HUES48 (cell line): ENCODE results near the gene PTMA.

Experiments
- H3K27ac ChIP-seq: one replicate; pipeline ENCODE4 v1.7.0; 2013; ENCODE audit warnings: low read depth, low read length, inconsistent platforms
- H3K27me3 ChIP-seq: 2 replicates; pipeline ENCODE4 v1.6.1; 2013; ENCODE audit warnings: mild to moderate bottlenecking, low read length; ENCODE audit not compliant: control insufficient read depth, insufficient read depth
- H3K36me3 ChIP-seq: 2 replicates; pipeline ENCODE4 v1.6.1; 2013; ENCODE audit warnings: low read length; ENCODE audit not compliant: control insufficient read depth, insufficient read depth
- H3K4me1 ChIP-seq: 2 replicates; pipeline ENCODE4 v1.6.1; 2013; ENCODE audit warnings: mild to moderate bottlenecking, low read length; ENCODE audit not compliant: control insufficient read depth, insufficient read depth
- H3K4me3 ChIP-seq: 2 replicates; pipeline ENCODE4 v1.5.1; 2013; ENCODE audit warnings: mild to moderate bottlenecking, low read depth, low read length
- H3K9ac ChIP-seq: 2 replicates; pipeline ENCODE4 v1.6.1; 2013; ENCODE audit warnings: mild to moderate bottlenecking, low read depth, low read length, moderate library complexity
- H3K9me3 ChIP-seq: 2 replicates; pipeline ENCODE4 v1.6.1; 2013; ENCODE audit warnings: low read length; ENCODE audit not compliant: control insufficient read depth, insufficient read depth

The PTMA gene

DNA sequence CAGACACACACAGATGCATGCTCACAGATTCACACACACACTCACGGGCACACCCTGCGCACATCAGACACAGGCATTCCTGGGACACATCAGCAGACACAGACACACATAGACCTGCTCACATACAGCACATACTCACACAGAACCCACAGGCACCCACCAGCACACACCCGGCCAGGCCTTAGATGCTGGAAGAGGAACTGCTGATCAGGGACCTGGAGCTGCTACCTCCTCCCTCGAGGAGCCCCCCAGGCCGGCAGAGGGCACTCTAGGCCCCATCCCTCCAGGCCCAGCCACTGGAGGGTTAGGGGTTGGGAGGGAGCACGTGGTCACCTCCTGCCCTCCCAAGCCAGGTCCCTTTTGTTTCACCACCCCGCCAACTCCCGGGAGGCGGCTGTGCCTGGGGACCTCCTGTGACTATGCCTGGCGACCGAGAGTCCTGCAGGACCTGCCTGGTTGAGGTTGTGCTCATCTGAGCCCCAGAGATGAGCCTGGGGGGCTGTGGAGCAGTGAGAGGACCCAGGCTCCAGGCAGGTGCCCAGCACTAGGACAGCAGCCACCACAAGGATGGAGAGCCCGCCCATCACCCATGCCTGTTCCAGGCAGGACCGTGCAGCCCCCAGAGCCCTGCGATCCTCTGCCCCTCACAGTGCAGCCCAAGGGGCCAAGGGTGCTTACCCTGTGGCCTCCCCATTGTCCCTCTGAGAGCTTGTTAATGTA is 21.0 kb upstream of the PTMA start:
- H3K4me3 ChIP-seq: peak overlapping the region; percentile 41; the same call in 1 of the 2 replicates
- H3K9ac ChIP-seq: peak overlapping the region; percentile 49; the same call in 1 of the 2 replicates

DNA sequence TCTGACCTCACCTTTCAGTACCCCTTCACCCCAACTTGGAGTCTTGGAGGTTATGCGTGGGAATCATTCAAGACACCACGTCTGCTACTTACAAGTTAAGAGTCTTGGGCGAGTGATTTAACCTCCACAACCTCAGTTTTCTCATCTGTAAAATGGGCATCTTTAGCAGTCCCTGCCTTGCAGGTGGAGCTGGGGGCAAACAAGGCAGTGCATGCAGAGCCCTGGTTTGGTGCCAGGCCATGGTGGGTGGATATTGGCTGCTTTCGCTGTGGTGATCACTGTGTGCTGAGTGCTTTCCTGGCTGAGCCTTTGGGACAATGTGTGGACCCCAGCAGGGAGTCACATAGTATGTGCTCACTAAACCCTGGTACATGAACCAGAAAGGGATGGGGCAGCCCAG is 20.4 kb upstream of the PTMA start:
- peak overlapping the region; percentile 41; the same call in 1 of the 2 replicates for H3K4me3 ChIP-seq
- H3K4me1 ChIP-seq: peaks cover 23% of the 10 kb centered on the region; the same call in 1 of the 2 replicates
- no peaks in the 10 kb centered on the region for H3K36me3 ChIP-seq
- no peak overlapping the region for H3K9ac ChIP-seq
- peak overlapping the region; percentile 51 for H3K27ac ChIP-seq
- no peaks in the 10 kb centered on the region for H3K9me3 ChIP-seq
- H3K27me3 ChIP-seq: no peaks in the 10 kb centered on the region

More for the DNA sequence above, 21.0 kb upstream of the PTMA start:
- Histone ChIP-seq H3K4me1 (peaks cover 23% of the 10 kb centered on the region; the same call in 1 of the 2 replicates), H3K27me3 (no peaks in the 10 kb centered on the region), H3K9me3 (no peaks in the 10 kb centered on the region), H3K27ac (peak overlapping the region; percentile 51), H3K36me3 (no peaks in the 10 kb centered on the region)

DNA sequence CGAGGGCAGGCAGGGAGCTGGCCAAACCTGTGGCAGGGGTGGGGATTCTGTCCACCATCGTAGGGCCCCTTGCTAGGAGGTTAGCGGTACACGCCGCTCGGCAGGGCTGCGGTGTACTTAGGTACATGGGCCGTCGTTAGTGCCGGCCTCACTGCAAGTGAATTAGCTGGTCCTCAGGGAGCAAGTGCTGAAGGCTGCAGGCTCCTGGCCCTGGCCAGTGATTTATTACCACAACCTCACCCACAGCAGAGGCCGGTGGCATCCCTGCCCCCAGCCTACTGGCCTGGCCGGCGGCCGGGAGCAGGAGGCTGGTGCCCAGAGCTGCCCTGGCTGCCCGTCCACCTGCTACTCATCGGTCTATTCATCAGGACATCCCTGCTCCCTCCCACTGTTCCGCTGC is 19.6 kb upstream of the PTMA start:
- Histone ChIP-seq H3K4me3 (no peak overlapping the region), H3K9me3 (no peaks in the 10 kb centered on the region), H3K27ac (no peak overlapping the region), H3K27me3 (no peaks in the 10 kb centered on the region), H3K4me1 (peaks cover 23% of the 10 kb centered on the region; the same call in 1 of the 2 replicates), H3K36me3 (no peaks in the 10 kb centered on the region), H3K9ac (no peak overlapping the region)

DNA sequence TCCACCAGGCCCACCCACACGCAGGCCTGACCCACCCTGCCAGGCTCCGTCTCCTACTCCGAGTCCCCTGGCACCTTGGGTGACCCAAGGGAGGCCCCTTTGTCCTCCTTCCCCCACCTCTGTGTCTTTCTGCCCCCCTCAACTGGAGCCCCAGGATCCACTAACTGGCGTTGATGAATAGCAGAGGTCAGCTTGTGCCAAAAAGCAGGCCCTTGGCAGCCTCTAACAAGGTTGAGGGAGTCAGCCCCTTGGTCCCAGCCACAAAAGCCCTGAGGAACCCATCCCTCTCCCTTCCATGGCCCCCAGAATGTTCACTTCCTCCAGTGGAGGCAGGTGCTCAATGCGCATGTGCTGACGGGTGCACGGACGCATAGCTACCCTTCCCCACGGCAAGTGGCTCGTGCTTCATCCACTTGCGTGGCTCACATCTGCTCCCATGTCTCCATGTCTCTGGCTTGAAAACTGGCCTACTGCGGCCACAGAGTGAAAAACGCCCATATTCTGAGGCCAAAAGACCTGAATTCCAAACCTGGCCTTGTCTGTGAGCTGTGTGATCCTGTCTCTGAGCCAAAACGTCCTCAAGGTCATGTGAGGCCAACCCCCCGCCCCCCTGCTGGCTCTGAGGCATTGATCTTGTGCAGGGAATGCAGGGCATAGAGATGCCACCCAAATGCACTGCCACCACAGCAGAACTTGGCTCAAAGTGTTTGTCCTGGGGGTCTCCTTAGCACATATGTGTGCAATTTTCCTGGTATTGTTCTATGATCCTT is 19.0 kb upstream of the PTMA start:
- Histone ChIP-seq H3K4me1 (peaks cover 23% of the 10 kb centered on the region; the same call in 1 of the 2 replicates), H3K27me3 (no peaks in the 10 kb centered on the region), H3K36me3 (no peaks in the 10 kb centered on the region), H3K27ac (no peak overlapping the region), H3K9me3 (no peaks in the 10 kb centered on the region), H3K9ac (no peak overlapping the region), H3K4me3 (no peak overlapping the region)

DNA sequence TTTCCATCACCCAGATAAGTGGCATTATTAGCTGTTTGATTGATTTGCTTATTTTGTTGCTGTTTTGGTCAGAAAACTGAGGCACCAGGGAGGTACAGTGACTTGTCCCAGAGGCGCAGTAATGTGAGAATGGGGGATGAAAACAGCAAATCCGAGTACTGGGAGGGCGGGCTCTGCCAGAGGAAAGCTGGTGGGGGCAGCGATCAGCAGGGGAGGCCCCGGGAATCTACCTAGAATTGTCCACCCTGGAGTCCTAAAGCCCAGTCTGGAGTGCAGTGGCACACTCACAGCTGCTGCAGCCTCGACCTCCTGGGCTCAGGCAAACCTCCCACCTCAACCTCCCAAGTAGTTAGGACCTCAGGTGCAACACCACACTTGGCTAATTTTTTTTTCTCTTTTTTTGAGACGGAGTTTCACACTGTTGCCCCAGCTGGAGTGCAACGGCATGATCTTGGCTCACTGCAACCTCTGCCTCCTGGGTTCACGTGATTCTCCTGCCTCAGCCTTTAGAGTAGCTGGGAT is 17.0 kb upstream of the PTMA start:
- Histone ChIP-seq H3K9ac (no peak overlapping the region), H3K27ac (no peak overlapping the region), H3K4me1 (peaks cover 15% of the 10 kb centered on the region; the same call in 1 of the 2 replicates)

DNA sequence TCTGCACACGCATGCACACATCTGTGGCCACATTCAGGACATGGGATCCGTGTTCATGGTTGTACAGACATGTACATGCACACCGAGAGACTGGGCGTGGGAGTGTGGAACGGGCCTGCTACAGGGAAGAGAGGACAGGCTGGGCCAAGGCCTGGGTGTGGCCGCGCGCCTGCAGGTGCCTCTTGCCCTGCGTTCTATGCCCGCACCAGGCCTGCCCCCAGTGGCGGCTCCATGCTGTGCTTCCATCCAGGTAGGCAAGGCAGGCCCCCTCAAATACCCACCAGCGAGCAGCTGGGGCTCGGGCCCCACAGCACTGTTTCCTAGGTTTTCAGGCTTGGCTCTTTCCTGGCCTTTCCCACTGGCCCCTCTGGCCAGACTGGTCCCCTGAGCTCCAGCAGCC is 15.5 kb upstream of the PTMA start:
- H3K4me1 ChIP-seq: 0 out of 2 replicates have a peak, but pooled peaks cover 3% of the 10 kb centered on the region
- no peaks in the 10 kb centered on the region for H3K27me3 ChIP-seq
- H3K9me3 ChIP-seq: no peaks in the 10 kb centered on the region
- H3K4me3 ChIP-seq: no peak overlapping the region
- no peaks in the 10 kb centered on the region for H3K36me3 ChIP-seq
- no peak overlapping the region for H3K27ac ChIP-seq
- H3K9ac ChIP-seq: no peak overlapping the region

More for the DNA sequence above, 17.0 kb upstream of the PTMA start:
- no peaks in the 10 kb centered on the region for H3K27me3 ChIP-seq
- no peaks in the 10 kb centered on the region for H3K9me3 ChIP-seq
- H3K4me3 ChIP-seq: no peak overlapping the region
- no peaks in the 10 kb centered on the region for H3K36me3 ChIP-seq

DNA sequence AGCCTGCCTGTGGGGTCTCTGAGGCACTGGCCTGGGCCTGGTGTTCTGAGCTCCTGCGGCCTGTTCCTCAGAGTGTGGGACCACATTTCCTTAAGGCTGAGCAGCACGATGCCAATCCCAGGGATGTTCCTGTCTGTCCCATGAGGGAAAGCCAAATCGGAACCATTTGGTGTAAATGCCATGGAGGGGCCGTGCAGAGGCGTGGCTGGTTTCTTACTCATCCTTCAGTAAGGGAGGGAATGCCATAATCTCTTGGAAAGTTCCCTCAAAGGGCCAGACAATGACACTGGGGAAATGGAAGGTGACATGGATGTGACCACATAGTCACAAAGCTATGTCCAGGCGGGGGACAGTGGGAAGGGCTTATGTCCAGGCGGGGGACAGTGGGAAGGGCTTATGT is 14.4 kb upstream of the PTMA start:
- Histone ChIP-seq H3K27ac (no peak overlapping the region), H3K36me3 (no peaks in the 10 kb centered on the region), H3K27me3 (no peaks in the 10 kb centered on the region), H3K4me1 (0 out of 2 replicates have a peak, but pooled peaks cover 3% of the 10 kb centered on the region), H3K9ac (no peak overlapping the region), H3K4me3 (no peak overlapping the region), H3K9me3 (no peaks in the 10 kb centered on the region)

DNA sequence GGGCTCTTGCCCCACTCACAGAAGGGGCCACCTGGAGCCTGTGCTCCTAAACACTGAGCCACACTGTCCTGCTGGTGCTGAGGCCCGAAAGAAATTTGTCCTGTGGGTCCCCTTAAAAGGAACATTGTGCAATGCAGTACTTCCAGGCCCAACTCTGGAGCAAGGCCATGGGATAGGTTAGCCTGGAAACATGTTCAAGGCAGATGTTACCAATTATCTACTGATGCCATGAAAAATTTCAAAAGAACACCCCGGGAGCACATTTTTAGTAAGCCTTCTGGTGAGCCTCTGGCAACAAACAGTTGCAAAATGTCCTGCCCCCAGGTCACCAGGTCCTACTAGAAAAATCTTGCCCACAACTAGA is 12.3 kb upstream of the PTMA start:
- H3K9ac ChIP-seq: no peak overlapping the region
- no peaks in the 10 kb centered on the region for H3K27me3 ChIP-seq
- no peak overlapping the region for H3K4me3 ChIP-seq
- H3K9me3 ChIP-seq: no peaks in the 10 kb centered on the region
- no peaks in the 10 kb centered on the region for H3K36me3 ChIP-seq
- H3K4me1 ChIP-seq: 0 out of 2 replicates have a peak, but pooled peaks cover 3% of the 10 kb centered on the region
- H3K27ac ChIP-seq: no peak overlapping the region

DNA sequence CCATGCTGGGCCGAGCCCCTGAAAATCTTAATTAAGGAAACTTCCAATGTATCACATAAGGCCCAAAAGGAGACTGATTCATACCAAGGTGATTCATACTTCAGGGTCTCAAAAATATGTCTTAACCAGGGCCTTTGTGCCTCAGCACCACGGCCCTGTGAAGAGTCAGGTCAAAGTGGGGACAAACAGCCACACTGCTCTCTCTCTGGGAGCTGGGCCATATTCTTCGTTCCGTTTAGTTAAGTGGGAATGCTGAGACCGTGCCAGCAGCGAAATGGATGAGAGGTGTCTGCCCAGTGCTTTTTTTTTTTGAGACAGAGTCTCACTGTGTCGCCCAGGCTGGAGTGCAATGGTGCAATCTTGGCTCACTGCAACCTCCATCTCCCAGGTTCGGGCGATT is 9.3 kb upstream of the PTMA start:
- Histone ChIP-seq H3K9ac (no peak overlapping the region), H3K4me3 (no peak overlapping the region), H3K27ac (no peak overlapping the region), H3K4me1 (no peaks in the 10 kb centered on the region), H3K36me3 (no peaks in the 10 kb centered on the region), H3K9me3 (no peaks in the 10 kb centered on the region), H3K27me3 (no peaks in the 10 kb centered on the region)

DNA sequence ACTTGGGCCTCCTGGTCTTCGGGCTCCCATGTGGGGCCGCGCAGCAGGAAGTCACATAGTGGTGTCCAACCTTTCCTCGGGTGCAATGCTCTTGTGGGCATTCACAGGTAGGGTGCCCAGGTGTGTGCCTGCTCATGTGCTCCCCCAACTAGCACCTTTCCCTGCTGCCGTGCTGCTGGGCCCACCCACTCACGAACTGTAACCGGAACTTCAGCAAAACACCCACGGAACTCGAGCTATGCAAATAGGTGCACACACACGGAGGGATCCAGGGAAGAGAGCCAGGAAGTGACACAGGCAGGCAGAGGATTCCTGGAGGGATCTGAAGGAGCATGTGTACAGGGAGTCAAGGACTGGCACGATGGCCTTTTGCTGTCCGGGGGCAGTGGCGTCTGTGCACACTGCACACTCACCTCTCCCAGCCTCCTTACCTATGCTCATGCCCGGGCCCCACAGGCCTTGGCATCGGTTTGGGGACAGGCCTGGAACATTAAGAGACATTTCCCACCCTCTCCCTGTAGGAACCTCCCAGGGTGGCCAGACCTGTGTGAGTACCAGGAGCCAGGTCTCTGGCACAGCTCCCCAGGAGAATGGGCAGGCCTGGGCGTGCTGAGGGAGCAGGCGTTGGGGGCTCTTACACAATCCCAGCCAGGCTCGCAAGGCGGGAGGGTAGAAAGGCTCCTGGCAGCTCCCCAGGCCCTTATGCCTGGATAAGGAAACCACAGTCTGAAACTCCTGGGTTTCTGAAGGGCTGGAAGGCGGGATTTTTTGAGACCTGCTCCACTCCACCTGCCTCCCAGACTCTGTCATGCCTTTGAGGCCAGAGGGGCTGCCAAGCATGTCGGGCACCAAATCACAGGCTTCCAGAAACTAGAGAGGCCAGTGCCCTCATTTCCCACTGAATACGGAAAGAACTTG is 6.6 kb upstream of the PTMA start:
- H3K4me1 ChIP-seq: 0 out of 2 replicates have a peak, but pooled peaks cover 3% of the 10 kb centered on the region
- no peak overlapping the region for H3K4me3 ChIP-seq
- H3K9me3 ChIP-seq: no peaks in the 10 kb centered on the region
- no peaks in the 10 kb centered on the region for H3K36me3 ChIP-seq
- H3K27me3 ChIP-seq: no peaks in the 10 kb centered on the region
- no peak overlapping the region for H3K27ac ChIP-seq
- H3K9ac ChIP-seq: no peak overlapping the region; the same call in 1 of the 2 replicates
